Stimulated activated CD4-positive, alpha-beta T cell treated with anti-CD3 and anti-CD28 coated beads, TNF-alpha, amount 100 ng/mL, for 4 hours (primary cell): ENCODE results near the gene MFNG.
A peak's percentile ranks its signal among the peaks of the same experiment; 100 is the strongest.

Source experiments
- DNase-seq, 3 experiments: peaks; one replicate each; pipeline ENCODE4 v3.0.0-alpha.2; 2020; ENCODE audit warnings: low read depth in 3 of 3

The MFNG gene

DNA sequence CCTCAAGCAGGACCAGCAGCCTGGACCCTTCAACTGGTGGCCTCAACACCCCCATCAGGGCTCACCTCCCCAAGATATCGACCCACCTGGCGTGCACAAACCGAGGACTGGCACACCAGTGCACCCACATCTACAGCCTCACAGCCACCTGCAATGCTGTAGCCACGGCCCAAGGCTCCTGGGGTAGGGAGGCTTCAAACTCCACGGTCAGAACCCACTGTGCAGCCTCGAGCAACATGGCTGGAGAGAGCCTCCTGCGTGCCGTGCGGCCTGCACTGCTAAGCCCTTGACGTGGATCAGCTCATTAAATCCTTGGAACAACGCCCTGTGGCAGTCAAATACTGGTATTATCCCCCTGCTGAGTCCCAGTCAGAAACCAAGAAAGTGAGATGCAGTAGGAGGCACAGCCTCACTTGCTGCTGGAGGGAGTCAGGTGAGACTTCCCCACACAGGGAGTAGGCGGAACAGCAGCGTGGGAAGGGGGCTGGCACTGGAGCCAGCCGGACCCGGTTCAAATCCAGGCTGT is 28.4 kb upstream of the MFNG start:
- no peak for DNase-seq

DNA sequence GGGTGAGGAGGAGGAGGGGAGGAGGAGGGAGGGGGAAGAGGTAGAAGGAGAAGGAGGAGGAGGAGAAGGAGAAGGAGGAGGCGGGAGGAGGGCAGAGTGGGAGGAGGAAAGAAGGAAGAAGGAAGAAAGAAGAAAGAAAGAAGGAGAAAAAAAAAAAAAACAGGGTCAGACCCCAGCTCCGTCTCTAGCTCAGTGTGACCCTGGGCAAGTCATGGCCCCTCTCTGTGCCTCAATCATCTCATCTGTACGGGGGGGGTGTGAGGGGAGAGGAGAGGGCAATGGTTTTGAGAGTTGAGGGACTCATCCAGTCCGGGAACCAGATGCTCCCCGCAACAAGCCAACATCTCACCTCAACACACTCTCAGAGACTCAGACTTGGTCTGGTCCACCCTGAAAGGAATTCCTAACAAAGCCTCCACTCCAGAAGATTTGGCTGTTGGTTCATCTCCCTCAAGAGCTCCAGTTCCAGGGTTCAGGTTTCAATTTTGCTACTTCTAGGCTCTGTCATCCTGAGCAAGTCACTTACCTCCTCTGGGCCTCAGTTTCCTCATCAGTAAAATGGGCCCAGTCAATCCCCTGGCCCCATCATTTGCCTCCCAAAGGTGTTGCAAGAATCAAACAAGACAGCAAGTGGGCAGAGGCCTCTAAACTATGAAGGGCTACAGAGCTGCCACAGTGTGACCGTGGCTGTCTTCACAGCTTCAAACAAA is 25.4 kb upstream of the MFNG start:
- DNase-seq, result no peak

DNA sequence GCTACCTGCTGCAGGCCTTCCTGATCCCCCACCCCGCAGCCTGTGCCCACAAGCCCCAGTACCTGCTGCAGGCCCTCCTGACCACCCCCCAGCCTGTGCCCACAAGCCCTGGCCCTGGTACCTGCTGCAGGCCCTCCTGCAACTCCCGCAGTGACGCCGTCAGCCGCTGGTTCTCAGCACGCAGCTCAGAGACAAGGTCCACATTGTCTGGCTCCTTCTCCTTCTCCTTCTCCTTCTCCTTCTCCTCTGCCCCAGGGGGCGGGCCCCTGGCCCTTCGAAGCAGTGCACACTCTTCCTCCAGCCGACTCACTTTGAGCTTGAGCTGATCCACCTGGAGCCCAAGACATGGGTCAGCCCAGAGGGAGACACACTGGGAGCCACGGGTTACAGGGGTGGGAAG is 23.9 kb upstream of the MFNG start:
- no peak for DNase-seq

DNA sequence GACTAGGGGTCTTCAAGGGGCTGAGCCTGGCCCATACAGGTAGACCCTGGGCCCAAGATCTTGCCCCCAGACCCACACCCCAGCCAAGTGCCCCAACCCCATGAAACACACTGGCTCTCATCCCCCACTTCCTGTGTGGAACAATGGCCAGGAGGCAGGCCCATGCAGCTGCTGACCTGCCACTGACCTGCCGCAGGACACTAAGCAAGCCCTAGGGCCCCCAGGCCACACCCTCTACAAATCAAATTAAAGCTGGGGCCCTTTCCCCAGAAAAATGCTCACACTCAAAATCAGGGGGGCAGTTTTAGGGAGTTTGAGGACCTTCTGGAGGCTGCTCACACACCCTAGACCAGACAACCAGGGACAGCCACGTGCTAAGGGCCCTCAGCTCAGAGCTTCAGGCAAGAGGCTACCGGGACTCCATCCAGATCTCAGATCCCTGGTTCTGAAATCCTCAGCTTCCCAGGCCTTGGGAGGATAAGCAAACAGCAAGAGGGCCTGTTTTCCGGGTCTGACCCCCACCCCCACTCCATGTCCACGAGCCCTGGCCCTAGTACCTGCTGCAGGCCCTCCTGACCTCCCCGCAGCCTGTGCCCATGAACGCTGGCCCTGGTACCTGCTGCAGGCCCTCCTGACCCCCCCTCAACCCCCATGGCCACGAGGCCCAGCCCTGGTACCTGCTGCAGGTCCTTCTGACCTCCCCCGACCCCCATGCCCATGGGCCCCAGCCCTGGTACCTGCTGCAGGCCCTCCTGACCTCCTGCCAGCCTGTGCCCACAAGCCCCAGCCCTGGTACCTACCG is 23.1 kb upstream of the MFNG start:
- no peak for DNase-seq

DNA sequence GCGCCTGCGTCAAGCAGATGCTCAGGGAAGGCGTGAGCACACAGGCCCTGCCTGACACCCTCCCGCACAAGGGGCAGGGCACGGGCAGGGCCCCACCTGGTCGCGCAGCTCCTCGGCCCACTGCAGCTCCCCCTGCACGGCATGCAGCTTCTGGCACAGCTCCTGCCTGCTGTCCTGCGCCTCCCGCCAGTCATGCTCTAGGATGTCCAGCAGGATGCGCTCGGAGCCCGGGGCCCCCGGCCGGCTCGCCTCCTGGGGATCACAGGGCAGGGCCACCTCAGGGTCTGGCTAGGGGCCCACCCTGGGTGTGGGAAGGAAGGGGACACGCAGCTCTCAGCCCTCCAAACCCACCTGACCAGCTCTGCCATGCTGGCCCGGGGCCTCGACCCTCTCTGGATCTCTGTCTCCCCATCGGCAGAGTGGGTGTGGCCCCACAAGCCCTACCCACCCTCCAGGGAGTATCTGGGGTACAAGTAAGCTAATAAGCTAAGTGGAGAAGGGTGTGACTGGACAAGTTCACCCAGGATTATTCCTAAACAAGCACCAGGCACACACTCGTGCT is 22.3 kb upstream of the MFNG start:
- no peak for DNase-seq

DNA sequence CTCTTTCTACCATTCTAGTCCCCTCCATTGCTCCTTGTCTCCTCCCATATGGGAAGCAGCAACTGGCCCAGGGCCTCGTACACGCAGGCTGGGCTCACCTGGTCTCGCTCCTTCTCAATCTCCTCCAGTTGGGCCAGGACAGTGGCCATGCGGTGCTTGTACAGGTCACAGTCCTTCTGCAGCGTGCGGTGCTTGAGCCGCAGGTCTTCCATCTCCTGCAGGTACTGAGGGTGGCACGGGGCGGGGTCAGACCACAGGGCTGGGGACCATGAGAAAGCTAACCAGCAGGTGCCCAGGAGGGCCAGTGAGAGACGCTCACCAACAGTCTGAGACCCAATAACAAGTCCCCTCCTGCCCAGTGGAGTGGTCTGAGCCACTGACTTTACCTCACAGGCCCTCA is 21.5 kb upstream of the MFNG start:
- DNase-seq, result no peak

DNA sequence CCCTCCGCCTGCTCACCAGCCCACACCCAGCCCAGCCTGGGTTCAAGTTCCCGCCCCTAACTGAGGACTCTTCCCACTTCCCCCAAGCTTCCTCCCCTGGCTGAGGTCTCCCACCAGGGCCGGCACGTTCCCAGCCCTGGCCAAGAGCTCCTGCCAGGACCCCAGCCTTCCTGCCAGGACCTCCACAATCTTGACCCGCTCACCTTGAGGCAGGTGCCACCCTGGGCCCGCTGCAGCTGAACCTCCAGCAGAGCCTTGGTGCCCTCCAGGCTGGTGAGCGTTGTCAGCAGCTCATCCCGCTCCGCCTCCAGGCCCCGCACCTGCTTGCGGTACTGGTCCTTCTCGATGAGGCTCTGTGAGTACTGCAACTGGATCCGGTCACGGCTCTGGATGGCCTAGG is 19.8 kb upstream of the MFNG start:
- no peak for DNase-seq

DNA sequence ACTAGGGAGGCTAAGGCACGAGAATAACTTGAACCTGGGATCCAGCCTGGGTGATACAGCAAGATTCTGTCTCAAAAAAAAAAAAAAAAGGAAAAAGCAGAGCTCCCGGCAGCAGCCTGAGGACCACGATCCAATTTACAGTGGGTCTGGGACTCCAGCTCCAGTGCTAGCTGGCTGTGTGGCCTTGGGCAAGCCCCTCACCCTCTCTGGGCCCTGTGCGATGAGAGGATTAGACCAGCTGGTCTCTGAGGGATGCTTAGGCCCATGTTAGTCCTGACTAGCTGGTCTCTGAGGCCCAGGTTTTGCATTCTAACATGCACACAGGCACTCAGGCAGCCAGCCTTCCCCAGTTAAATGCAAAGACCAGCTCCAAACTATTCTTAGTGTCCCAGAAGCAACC is 19.4 kb upstream of the MFNG start:
- no peak for DNase-seq

DNA sequence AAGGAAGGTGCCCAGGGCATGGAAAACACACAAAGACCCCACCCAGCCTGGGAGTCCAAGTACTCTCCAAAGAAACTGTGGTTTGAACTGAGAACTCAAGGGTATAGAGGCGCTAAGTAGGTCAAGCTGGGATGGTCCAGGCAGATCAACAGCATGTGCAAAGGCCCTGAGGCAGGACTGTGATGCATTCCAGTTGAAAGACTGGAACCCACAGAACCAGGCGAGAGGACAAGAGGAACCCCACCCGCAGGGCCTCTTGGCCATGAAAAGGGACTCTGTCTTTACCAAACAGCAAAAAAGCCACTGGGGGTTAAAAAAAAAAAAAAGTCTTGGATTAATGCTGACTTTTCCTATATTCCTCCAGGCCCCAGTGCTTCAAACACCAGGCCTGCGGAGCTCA is 18.8 kb upstream of the MFNG start:
- no peak for DNase-seq

DNA sequence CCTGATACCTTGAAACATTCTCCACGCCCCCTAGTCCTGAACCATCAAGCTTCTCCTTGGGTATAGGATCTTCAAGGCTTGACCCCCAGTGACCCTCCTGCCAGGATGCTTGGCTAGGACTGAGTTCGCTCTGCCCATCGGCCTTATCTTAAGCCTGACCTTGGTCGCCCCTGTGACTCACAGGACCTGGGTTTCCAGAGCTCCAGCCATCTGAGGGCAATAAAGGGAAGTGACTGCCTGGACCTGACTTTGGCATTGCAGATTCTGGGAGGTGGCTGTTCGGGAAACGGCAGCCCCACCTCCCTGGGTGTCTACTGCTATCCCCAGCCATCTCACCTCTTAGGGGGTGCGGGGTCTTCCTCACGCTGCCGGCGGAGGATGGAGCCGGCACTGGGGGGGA is 17.7 kb upstream of the MFNG start:
- no peak for DNase-seq

DNA sequence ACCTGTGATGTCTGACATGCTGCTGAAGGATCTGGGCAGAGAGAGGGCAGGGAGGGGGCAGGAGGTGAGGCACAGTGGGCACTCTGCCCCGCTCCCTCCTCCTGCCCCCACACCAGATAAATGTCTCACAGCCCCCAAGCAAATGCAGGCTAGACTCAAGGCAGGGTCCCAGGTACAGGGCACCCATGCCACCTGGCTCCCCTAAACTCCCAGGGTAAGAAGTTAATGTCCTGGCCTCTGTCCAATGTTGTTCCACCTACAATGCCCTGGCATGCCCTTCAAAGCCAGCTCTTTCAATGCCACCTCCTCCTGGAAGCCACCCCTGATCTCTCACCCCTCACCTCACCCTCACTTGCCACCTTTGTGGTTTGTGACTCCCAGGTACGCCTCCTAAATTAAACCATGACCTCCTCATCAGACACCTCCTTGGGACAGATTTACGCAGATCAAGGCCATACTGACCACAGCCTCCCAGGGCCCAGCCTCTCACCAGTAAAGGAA is 17.0 kb upstream of the MFNG start:
- DNase-seq, result no peak

DNA sequence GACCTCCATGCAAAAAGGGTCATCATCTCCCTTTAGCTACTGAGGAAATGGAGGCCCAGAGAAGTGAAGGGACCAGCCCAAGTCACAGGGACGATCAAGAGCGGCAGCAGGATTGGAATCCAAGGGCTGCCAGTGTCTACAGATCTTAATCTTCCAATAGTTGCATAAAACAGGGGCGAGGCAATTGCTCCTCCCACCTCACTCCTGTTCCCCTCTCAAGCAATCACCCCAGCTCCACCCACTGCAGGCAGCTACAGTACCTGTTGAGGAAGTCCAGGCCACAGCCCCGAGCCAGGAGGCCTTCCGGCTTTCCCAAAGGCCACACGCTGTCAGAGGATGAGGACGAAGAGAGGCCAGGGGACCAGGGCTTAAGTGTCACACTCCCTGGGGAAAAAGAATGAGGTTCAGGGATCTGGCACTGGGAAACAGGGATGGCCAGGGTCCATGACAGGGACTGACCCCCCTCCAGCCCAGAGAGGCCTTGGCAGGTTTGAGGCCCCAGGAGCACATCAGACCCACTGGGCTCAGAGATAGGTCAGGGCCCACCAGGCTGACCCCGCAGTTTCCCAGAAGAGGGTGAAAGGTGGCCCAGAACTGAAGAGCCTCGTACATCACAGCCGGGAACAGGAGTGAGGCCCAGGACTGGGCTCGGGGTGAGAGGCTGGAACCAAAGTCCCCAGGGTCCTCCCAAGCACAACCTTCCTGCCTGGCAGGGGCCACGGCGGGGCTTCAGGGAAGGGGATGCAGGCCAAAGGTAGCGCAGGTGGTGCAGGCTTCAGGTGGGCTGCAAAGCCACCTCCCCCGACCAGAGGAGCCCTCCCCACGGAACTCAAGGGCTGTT is 16.4 kb upstream of the MFNG start:
- no peak for DNase-seq

DNA sequence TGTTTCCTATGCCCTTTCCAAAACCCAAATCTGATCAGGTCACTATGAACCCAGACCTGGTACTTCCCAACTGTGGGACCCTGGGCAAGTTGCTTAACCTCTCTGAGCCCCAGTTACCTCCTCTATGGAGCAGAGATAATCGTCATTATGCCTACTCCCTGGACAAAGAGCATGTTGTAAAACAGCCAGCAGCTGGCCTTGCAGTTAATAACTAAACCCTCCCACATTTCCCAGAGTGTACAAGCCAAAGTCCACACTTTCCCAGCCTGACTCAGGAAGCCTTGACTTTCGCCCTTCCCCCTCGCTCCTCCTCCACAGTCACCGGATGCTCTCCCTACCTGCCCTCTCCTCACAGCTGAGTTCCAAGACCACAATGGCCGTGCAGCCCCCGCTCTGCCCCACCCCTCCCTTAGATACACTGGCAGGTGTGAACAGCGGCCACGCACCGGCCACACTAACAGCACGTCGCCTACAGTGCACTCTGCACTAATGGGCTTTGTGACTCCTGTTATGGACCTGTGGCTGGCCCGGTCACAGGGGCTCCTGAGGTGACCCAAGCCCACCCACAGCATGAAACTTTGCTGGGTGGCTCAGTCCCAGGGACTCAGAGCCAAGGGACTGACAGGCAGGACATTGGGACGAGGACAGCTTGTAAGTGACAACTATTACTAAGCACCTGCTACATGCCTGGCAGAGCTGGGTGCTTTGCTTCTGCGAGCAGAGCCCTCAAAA is 15.6 kb upstream of the MFNG start:
- DNase-seq, result no peak

DNA sequence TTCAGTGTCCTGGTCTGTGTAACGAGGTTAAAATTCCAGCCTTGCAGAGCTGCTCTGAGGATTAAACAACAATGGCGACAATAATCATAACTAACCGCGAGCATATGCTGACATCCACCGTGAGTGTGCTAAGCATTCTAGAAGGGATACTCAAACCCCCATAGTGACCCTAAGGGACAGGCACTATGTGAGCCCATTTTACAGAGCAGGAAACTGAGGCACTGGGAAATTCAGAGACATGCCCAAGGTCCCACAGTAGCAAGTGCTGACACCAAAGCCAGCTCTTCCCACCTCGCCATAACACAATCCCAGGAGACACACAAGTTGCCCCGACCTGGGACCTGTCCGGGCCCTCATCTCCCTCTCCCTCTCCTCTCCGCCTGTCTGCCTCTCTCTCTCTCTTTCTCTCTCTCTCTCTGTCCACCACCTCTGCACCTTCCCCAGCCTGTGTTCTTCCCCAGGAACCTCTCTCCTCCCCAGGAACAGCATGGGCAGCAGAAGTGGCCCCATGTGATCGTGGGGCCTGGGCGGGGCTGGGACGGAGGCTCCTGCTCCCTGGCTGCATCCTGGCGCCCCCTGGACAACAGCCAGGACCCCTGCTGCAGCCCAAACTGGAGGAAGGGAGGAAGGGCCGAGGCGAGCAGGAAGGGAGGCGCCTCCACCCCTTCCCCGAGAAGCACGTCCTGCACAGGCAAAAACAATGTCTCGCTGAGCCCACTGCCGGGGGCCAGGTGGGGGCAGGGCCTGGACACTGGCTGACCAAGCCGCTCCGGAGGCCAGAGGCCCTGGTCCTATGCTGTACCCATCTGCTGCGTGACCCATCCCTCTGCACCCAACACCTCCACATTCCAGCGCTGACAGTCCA is 14.8 kb upstream of the MFNG start:
- DNase-seq, result no peak

DNA sequence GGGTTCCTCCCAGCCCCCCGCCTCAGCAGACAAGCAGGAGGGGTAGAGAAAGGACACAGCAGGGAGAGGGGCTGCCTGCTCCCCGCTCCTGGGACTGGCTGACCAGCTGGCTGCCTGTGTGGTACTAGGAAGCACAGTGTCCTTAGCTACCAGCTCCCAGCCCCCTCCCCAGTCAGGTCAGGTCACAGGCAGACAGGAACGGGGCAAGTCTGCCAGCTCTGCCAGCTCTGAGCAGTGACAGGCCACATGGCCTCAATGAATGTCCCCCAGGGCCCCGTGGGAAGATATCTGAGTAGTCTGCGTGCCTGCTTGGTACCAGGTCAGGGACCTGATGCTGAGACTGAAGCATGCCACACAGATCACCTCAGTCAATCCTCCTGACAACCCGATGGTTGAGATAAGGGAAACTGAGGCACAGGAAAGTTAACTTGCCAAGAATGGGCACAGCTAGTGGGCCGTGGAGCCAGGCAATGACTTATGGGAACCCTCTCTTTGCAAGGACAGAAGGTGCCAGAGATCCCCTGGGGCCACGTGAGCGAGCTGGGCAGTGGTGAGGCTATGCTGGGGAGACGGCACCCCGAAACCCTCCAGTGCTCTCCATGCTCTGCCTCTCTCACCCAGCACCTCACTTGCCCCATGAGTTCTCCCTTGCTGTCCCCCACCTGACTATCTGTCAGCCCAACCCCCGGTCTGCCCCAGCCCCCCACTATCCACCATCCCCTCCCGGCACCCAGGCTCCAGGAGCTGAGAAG is 13.8 kb upstream of the MFNG start:
- DNase-seq, result no peak

DNA sequence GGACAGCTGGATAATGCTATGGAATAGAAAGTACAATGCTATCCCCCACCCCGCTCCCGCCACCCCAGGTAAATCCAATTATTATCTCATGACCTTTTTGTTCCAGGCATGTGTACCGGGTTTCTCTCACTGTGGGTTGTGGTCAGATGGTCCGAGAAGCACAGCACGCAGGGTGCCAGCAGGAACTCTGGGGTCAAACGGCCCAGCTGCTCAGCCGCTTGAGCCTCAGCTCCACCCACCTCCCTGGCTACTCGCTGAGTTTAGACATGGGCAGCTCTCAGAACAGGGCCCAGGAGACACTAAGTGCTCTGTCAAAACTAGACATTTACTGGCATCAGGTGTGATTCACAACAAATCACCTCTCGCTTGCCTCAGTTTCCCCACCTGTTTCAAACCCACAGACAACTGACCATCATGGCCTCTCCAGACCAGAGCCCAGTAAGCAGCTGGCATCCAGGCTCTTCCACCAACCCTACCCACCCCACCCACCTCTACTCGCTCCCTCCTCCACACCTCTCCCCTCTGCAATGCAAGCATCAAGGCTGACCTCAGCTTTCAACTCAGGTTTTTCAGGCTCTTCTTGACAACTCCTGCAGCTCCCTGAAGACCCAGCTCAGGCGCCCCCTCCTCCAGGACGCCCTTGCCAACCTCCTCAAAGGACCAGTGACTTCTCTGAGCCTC is 13.0 kb upstream of the MFNG start:
- DNase-seq, result no peak

DNA sequence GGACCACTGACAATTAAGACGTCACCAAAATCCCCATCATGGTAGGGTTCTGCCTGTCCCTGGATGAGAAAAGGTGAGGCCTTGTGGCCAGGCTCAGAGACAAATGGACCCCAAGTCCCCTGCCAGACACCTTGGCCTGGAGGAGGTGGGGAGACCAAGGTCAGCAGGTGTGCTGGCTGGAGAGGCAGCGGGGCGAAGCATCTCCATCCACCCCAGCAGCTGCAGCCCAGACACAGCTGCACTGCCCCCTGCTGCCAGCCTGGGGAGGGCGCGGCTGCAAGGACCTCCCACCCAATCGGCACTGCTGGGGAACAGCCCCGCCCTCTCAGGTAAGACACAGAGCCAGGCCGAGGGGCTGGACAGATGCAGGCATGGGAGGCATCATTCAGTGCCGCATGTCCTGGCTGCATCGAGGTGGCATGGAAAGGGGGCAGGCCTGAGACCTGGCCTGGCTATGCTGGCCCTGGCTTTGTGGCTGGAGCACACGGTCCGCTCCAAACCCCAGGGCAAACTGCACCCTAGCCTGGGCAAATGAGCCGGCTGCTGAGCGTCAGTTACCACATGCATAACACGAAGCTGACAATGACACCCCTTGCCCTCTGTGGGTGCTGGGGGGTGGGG is 12.2 kb upstream of the MFNG start:
- peak; percentile 43 to 52 (median 44) for DNase-seq

DNA sequence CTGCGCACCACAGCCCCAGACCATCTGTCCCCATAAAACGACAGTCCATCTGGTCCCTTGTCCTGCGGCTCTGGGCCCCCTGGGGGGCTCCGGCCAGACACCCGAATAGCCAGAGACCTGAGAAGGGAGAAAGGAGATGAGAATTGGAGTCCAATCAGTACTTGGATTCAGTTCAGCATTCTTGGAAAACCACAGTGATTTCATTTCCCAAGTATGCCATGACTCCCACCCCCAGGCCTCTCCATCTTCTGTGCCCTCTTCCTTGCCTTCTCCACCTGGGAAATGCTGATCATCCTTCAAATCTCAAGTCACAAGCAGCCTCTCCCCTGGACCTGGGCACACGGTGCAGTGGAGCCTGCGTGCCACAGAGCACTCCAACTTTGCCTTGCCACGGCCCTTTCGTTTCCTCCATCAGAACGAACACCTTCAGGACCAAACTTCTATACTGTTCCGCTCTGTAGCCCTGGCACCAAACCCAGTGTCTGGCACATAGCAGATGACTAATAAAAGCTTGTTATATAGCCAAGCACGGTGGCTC is 10.9 kb upstream of the MFNG start:
- no peak for DNase-seq
